GM23338 (cell line): ENCODE data around the gene TAS2R30. TPM values are rescaled to one million over a fixed set of nuclear protein-coding genes. Genes with fewer than 3 reads are reported as not detected.

Experiments used
- ATAC-seq: fragments of 200-7000 bp; cut with Tn5 transposase; 3 replicates; pipeline ENCODE4 v1.9.1; 2020
- DNase-seq: peaks from one replicate; pipeline ENCODE4 v3.0.0-alpha.2; 2015; ENCODE audit warnings: low spot score
- H2AFZ ChIP-seq: fragments of 200-600 bp; sonication (generic); 2 replicates; pipeline ENCODE4 v1.8.0; 2016; ENCODE audit warnings: antibody characterized with exemption, mild to moderate bottlenecking, moderate library complexity
- H3F3A ChIP-seq: fragments of 200-600 bp; sonication (generic); replicated peaks from 2 replicates; pipeline ENCODE4 v1.8.0; 2017; ENCODE audit warnings: antibody characterized with exemption, mixed run types, low read depth
- H3K27ac ChIP-seq: fragments of 200-600 bp; sonication (generic); 2 replicates; pipeline ENCODE4 v1.6.1; 2016; ENCODE audit warnings: low read depth
- H3K27me3 ChIP-seq: fragments of 200-600 bp; sonication (generic); 2 replicates; pipeline ENCODE4 v1.8.0; 2016; ENCODE audit warnings: mild to moderate bottlenecking, mixed run types, moderate library complexity; ENCODE audit not compliant: insufficient read depth
- H3K36me3 ChIP-seq: fragments of 200-600 bp; sonication (generic); 2 replicates; pipeline ENCODE4 v1.8.0; 2016; ENCODE audit warnings: mild to moderate bottlenecking; ENCODE audit not compliant: insufficient read depth
- H3K4me1 ChIP-seq: fragments of 200-600 bp; sonication (generic); 2 replicates; pipeline ENCODE4 v1.8.0; 2016; ENCODE audit warnings: mild to moderate bottlenecking, moderate library complexity; ENCODE audit not compliant: insufficient read depth
- H3K4me2 ChIP-seq: fragments of 200-600 bp; sonication (generic); 2 replicates; pipeline ENCODE4 v1.7.1; 2017; ENCODE audit warnings: mixed run types
- H3K4me3 ChIP-seq: fragments of 200-600 bp; sonication (generic); 2 replicates; pipeline ENCODE4 v1.6.1; 2016; ENCODE audit warnings: mixed run types
- H3K79me2 ChIP-seq: fragments of 200-600 bp; sonication (generic); replicated peaks from 2 replicates; pipeline ENCODE4 v1.8.0; 2017; ENCODE audit warnings: mild to moderate bottlenecking; ENCODE audit not compliant: insufficient read depth
- H3K9me2 ChIP-seq: fragments of 200-600 bp; sonication (generic); 2 replicates; pipeline ENCODE4 v1.8.0; 2017; ENCODE audit not compliant: insufficient read depth
- H4K20me1 ChIP-seq: fragments of 200-600 bp; sonication (generic); replicated peaks from 2 replicates; pipeline ENCODE4 v1.8.0; 2017; ENCODE audit warnings: mild to moderate bottlenecking; ENCODE audit not compliant: insufficient read depth
- H3K27ac Mint-ChIP-seq: 2 replicates; pipeline ENCODE4 v1.8.0; 2020; ENCODE audit warnings: inconsistent platforms, mild to moderate bottlenecking, moderate library complexity, mixed read lengths
- H3K27me3 Mint-ChIP-seq: 3 replicates; pipeline ENCODE4 v1.8.0; 2022; ENCODE audit warnings: low read depth, mild to moderate bottlenecking, moderate library complexity, mixed read lengths, inconsistent platforms; ENCODE audit not compliant: insufficient read depth, poor library complexity
- H3K36me3 Mint-ChIP-seq: 3 replicates; pipeline ENCODE4 v1.8.0; 2021; ENCODE audit warnings: low read depth, mild to moderate bottlenecking, inconsistent platforms, moderate library complexity, mixed read lengths
- H3K4me1 Mint-ChIP-seq: 3 replicates; pipeline ENCODE4 v1.8.0; 2020; ENCODE audit warnings: mild to moderate bottlenecking, inconsistent platforms, mixed read lengths
- H3K4me3 Mint-ChIP-seq: 3 replicates; pipeline ENCODE4 v1.8.0; 2021; ENCODE audit warnings: moderate library complexity, mild to moderate bottlenecking, inconsistent platforms, mixed read lengths
- H3K9me3 Mint-ChIP-seq: 3 replicates; pipeline ENCODE4 v1.8.0; 2020; ENCODE audit warnings: moderate library complexity, mild to moderate bottlenecking, inconsistent platforms, mixed read lengths
- CREB1 ChIP-seq: fragments of 250-450 bp; sonication (Bioruptor Pico); IDR thresholded peaks from 2 replicates; pipeline ENCODE4 v1.5.0; 2020; ENCODE audit warnings: low read depth, mild to moderate bottlenecking, moderate library complexity
- ETS1 ChIP-seq: IDR thresholded peaks from 2 replicates; pipeline ENCODE4 v1.6.1; 2016; ENCODE audit warnings: antibody characterized with exemption
- EZH2 ChIP-seq: fragments of 200-600 bp; sonication (generic); IDR thresholded peaks from one replicate; pipeline ENCODE4 v1.8.0; 2017; ENCODE audit warnings: antibody characterized with exemption, mild to moderate bottlenecking, low read depth; ENCODE audit not compliant: unreplicated experiment
- EZH2phosphoT487 ChIP-seq: fragments of 200-600 bp; sonication (generic); IDR thresholded peaks from one replicate; pipeline ENCODE4 v1.8.1; 2018; ENCODE audit warnings: antibody characterized with exemption; ENCODE audit not compliant: unreplicated experiment
- JUNB ChIP-seq: IDR thresholded peaks from one replicate; pipeline ENCODE4 v1.6.1; 2016; ENCODE audit warnings: antibody characterized with exemption; ENCODE audit not compliant: unreplicated experiment
- POLR2AphosphoS5 ChIP-seq: IDR thresholded peaks from 2 replicates; pipeline ENCODE4 v1.6.1; 2016; ENCODE audit warnings: antibody characterized with exemption, low read depth
- REST ChIP-seq: IDR thresholded peaks from one replicate; pipeline ENCODE4 v1.6.1; 2018; ENCODE audit warnings: antibody characterized with exemption; ENCODE audit not compliant: unreplicated experiment
- STAT1 ChIP-seq: IDR thresholded peaks from one replicate; pipeline ENCODE4 v1.6.1; 2016; ENCODE audit warnings: antibody characterized with exemption; ENCODE audit not compliant: unreplicated experiment
- ZNF114 ChIP-seq: fragments of 250-450 bp; sonication (Bioruptor Pico); IDR thresholded peaks from 2 replicates; pipeline ENCODE4 v1.5.0; 2020; ENCODE audit warnings: mild to moderate bottlenecking, moderate library complexity
- ZNF331 ChIP-seq: fragments of 250-450 bp; sonication (Bioruptor Pico); IDR thresholded peaks from 2 replicates; pipeline ENCODE4 v1.5.0; 2020; ENCODE audit warnings: low read depth, mild to moderate bottlenecking, moderate library complexity
- ZNF462 ChIP-seq: fragments of 250-450 bp; sonication (Bioruptor Pico); IDR thresholded peaks from 2 replicates; pipeline ENCODE4 v1.5.0; 2020; ENCODE audit warnings: mild to moderate bottlenecking, moderate library complexity
- long read RNA-seq: library from polyadenylated mRNA; unstranded; transcript quantifications from one replicate; pipeline ENCODE4 v2.0.0, GENCODE V29; 2020; ENCODE audit not compliant: unreplicated experiment
- polyA plus RNA-seq: library from polyadenylated mRNA; unstranded; fragments of >200 nt; fragmentation: Nextera tagmentation; extraction: Ambion mirVana; gene quantifications from 2 replicates; pipeline ENCODE4 v1.2.1, GENCODE V29; 2016
- total RNA-seq: library from RNA; depleted of rRNA; stranded (reverse); fragments of >200 nt; shearing (Covaris generic); gene quantifications from 2 replicates; pipeline ENCODE4 v1.2.3, GENCODE V29; 2014; rRNA removed
- TF ChIP-seq, protein P1 (sequence below), 2 experiments: fragments of 200-600 bp in 1 of 2; sonication (generic) in 1 of 2; conservative IDR thresholded peaks; 2 replicates each; pipeline versions ENCODE4 v1.5.1 to v1.6.1; 2016 to 2017; ENCODE audit warnings: antibody characterized with exemption in 2 of 2, low read depth in 2 of 2, mild to moderate bottlenecking in 2 of 2, moderate library complexity in 1 of 2

TAS2R30 gene, protein sequence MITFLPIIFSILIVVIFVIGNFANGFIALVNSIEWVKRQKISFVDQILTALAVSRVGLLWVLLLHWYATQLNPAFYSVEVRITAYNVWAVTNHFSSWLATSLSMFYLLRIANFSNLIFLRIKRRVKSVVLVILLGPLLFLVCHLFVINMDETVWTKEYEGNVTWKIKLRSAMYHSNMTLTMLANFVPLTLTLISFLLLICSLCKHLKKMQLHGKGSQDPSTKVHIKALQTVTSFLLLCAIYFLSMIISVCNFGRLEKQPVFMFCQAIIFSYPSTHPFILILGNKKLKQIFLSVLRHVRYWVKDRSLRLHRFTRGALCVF
- total RNA-seq (9.7 and 13.7 TPM in 2 replicates), polyA plus RNA-seq (0.39 and 0.80 TPM in 2 replicates)
- long read RNA-seq: 0 reads

GRCh38 chr12:11134305-11134704 lies at the start of gene TAS2R30:
Gene TAS2R30 (minus strand): TSS chr12:11134644. CDS start chr12:11134244, 400 bp downstream.
- no peaks in the 10 kb centered on the region for H3K36me3 ChIP-seq
- H3K4me3 ChIP-seq: no peak within 1 kb of the TSS
- no peak within 1 kb of the TSS for H3K4me2 ChIP-seq
- H3K27ac Mint-ChIP-seq: no peak within 1 kb of the TSS; the same call in 1 of the 2 replicates
- H4K20me1 ChIP-seq: peaks cover 4% of the 10 kb centered on the region
- no peaks in the 10 kb centered on the region for H3K9me3 Mint-ChIP-seq
- peaks cover 89% of the 10 kb centered on the region for H3K79me2 ChIP-seq
- 0 out of 3 replicates have a peak, but pooled peaks cover 3% of the 10 kb centered on the region for H3K4me1 Mint-ChIP-seq
- H3F3A ChIP-seq: no peaks in the 10 kb centered on the region
- peaks cover 4% of the 10 kb centered on the region; the same call in 2 of the 3 replicates for H3K36me3 Mint-ChIP-seq
- TF ChIP-seq EZH2: no peak
- no peak for TF ChIP-seq ZNF462 (CRISPR knock-in tag)
- TF ChIP-seq, protein P1, sequence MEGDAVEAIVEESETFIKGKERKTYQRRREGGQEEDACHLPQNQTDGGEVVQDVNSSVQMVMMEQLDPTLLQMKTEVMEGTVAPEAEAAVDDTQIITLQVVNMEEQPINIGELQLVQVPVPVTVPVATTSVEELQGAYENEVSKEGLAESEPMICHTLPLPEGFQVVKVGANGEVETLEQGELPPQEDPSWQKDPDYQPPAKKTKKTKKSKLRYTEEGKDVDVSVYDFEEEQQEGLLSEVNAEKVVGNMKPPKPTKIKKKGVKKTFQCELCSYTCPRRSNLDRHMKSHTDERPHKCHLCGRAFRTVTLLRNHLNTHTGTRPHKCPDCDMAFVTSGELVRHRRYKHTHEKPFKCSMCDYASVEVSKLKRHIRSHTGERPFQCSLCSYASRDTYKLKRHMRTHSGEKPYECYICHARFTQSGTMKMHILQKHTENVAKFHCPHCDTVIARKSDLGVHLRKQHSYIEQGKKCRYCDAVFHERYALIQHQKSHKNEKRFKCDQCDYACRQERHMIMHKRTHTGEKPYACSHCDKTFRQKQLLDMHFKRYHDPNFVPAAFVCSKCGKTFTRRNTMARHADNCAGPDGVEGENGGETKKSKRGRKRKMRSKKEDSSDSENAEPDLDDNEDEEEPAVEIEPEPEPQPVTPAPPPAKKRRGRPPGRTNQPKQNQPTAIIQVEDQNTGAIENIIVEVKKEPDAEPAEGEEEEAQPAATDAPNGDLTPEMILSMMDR (conservative IDR thresholded peaks at IDR 0.05; ENCODE audit: low read depth in 2 of 2): no peak
- TF ChIP-seq CREB1: no peak
- no peak for TF ChIP-seq POLR2AphosphoS5
- no peak for TF ChIP-seq STAT1
- TF ChIP-seq ZNF114 (CRISPR knock-in tag): no peak
- no peak for TF ChIP-seq EZH2phosphoT487
- TF ChIP-seq JUNB: no peak
- no peak for TF ChIP-seq ETS1
- TF ChIP-seq ZNF331 (CRISPR knock-in tag): no peak
- no peak for TF ChIP-seq REST
- no peak within 1 kb of the TSS for H3K4me3 Mint-ChIP-seq
- no peaks in the 10 kb centered on the region for H3K9me2 ChIP-seq
- no peak within 1 kb of the TSS for H2AFZ ChIP-seq
- H3K27ac ChIP-seq: no peak within 1 kb of the TSS
- H3K27me3 Mint-ChIP-seq: no peaks in the 10 kb centered on the region
- no peak for DNase-seq
- H3K27me3 ChIP-seq: no peaks in the 10 kb centered on the region
- H3K4me1 ChIP-seq: no peaks in the 10 kb centered on the region
- no peak for ATAC-seq
